HK-2 (cell line): ENCODE data around the gene LANCL3.

Source experiments
- DNase-seq: peaks from one replicate; pipeline ENCODE4 v3.0.0-alpha.2; 2018; ENCODE audit not compliant: unreplicated experiment

Gene LANCL3

GRCh38 chrX:37684426-37684825 lies 113.0 kb downstream of the LANCL3 start:
- no peak for DNase-seq

- no peak for DNase-seq
Observed at GRCh38 chrX:37684973-37685372, 113.5 kb downstream of the LANCL3 start.

GRCh38 chrX:37685381-37686359 lies 114.2 kb downstream of the LANCL3 start, which contains the start of gene XK:
Gene XK, plus strand, starts transcription at chrX:37685791. Its CDS starts 171 bp downstream, at chrX:37685962.
- peak; percentile 66 for DNase-seq

- no peak for DNase-seq
Observed at GRCh38 chrX:37686369-37686995, 115.0 kb downstream of the LANCL3 start.

DNA sequence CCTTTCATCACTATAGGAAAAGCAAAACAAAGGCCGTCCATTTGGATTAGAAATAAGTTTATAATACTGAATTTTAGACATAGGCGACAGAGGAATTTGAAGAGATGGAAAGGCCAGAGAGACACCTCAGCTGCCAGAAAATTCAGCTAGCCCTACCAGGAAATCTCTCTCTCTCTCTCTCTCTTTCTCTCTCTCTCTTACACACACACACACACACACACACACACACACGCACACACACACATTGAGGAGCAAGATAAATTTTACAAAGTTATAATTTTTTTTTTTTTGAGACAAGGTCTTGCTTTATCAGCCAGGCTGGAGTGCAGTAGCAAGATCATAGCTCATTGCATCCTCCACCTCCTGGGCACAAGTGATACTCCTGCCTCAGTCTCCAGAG lies 115.5 kb downstream of the LANCL3 start:
- no peak for DNase-seq

- no peak for DNase-seq
Observed at GRCh38 chrX:37690119-37690518, 118.7 kb downstream of the LANCL3 start.

DNA sequence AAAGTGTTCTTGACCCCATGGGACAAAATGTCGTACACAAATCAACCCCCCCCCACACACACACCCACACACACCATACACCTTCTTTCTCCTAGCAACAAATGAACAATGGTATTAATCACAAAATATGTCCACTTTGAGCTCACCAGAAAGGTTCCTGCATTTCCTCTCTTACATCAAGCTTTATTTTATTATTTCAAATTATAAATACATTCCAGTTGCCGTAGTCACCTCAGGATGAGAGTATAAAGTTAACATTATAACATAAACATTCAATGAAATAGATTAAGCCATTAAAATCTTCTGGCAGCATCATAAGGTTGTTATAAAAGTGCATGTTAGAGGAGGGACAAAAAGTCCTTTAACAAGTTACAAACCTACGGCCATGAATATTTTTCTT lies 121.5 kb downstream of the LANCL3 start:
- no peak for DNase-seq

DNA sequence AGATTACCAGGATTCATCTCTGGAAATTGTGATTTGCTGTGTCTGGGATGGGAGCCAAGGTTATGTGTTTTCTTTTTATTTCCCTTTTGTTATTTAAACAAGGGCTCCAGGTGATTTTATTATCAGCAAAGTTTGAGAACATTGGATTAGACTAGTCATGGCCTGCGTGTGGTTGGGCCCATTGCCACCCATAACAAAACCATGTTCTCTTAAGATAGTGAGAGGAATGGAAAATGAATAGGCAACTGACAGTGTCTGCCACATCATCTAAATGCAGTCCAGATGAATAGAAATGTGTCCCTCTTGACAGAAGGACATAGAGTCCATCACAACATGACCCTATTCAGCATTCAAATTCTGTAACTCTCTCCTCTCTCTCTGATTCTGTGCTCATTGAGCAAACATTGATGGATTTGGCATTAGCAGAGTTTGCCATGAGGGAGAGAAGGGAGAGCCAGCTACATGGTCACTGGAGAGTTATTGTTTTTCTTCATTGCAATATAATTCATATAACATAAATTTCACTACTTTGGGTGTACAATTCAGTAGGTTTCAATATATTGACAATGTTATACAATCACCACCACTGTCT lies 125.8 kb downstream of the LANCL3 start:
- no peak for DNase-seq

DNA sequence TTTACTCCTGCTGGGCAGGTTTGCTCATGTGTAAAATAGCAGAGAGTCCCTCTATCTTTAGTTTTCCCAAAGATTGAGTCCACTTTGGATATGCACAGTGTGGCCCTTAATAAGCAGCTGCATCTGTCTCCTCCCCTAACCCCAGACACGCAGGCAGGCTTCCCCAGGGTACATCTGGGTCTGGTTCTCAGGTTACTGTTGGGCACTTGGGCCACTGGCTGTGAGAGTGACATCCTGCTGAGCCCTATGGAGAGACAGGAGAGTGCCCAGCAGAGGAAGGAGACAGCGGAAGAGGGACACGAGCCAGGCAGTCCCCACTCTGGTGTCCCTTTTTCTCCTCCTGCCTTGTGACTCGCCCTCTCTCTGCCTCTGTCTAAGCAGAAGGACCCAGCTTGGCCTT lies 130.1 kb downstream of the LANCL3 start:
- DNase-seq = no peak

- no peak for DNase-seq
Observed at GRCh38 chrX:37711991-37712390, 140.5 kb downstream of the LANCL3 start.

DNA sequence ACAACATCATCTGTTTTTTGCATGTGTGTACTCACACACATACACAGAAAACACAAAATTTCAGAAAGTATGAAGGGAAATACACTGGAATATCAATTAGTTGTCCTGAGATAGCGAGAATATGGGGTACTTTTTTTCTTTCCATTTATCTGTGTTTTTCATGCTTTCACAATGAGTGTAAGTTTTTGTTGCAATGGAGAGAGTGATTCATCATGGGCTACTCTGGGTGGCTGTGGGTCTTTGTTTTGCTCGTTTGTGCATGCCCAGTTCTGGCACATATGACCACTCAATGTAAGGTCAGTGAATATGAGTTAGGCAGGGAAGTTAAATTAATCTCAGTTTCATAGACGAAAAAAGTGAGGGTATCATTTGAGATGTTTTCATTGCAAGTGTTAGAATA lies 141.0 kb downstream of the LANCL3 start:
- DNase-seq = no peak

GRCh38 chrX:37714479-37714878 lies 143.0 kb downstream of the LANCL3 start:
- DNase-seq = no peak

DNA sequence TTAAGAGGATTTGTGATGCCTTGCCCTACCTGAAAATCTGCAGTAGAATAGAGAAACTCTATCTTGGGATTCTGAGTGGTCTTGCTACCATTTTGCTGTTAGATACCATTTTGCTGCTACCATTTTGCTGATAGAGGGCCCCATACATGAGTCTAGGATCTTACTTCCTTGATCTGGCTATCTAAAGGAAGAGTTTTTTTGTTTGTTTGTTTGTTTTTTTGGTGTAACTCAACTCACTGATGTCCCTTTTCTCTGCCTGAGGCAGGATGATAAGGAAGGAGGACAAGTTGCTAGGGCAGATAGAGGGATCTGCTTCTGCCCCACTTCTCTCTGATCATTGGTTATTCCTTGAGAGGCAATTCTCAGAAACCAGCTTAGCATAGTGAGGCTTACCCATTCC lies 145.1 kb downstream of the LANCL3 start:
- no peak for DNase-seq

GRCh38 chrX:37717708-37718107 lies 146.2 kb downstream of the LANCL3 start:
- no peak for DNase-seq

DNA sequence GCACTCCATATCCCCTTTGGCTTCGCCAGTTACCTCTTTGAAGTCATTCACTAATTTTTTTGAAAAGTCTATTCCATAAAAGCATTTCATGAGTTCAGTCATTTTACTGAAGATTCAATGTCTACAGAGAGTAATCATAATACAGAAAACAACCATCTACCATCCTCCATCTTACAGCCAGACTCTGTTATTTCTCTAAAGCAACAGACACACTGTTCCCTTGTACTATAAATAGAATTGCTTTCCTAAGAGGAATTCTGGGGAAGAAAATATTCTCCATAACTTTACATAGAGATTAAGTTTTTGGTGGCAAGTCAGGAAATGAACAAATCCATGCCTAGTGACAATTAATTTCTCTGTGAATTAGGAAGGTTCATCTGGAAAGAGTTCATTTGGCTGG lies 151.1 kb downstream of the LANCL3 start:
- no peak for DNase-seq

- no peak for DNase-seq
Observed at GRCh38 chrX:37726346-37726745, 154.9 kb downstream of the LANCL3 start.
